Stomach smooth muscle (tissue), 2 donors: ENCODE data around the gene ADAMTSL2.

Experiments used
- H3K27ac ChIP-seq: one replicate; pipeline ENCODE4 v1.7.0; 2013; ENCODE audit warnings: mild to moderate bottlenecking, low read length, inconsistent platforms
- H3K27me3 ChIP-seq, 2 donors: one replicate each; pipeline ENCODE4 v1.7.0; 2013; ENCODE audit warnings: low read length in 2 of 2; ENCODE audit not compliant: insufficient read depth in 2 of 2, control insufficient read depth in 1 of 2
- H3K36me3 ChIP-seq, 2 donors: one replicate each; pipeline ENCODE4 v1.7.0; 2013; ENCODE audit warnings: low read length in 2 of 2; ENCODE audit not compliant: control insufficient read depth in 2 of 2, insufficient read depth in 2 of 2
- H3K4me1 ChIP-seq: one replicate; pipeline ENCODE4 v1.7.0; 2013; ENCODE audit warnings: low read length; ENCODE audit not compliant: control insufficient read depth, insufficient read depth
- H3K4me3 ChIP-seq, 2 donors: one replicate each; pipeline ENCODE4 v1.7.0; 2013; ENCODE audit warnings: low read length in 2 of 2
- H3K9ac ChIP-seq, 2 donors: one replicate each; pipeline ENCODE4 v1.7.0; 2013; ENCODE audit warnings: low read length in 2 of 2, mild to moderate bottlenecking in 1 of 2
- H3K9me3 ChIP-seq, 2 donors: one replicate each; pipeline ENCODE4 v1.7.0; 2013; ENCODE audit warnings: low read length in 2 of 2; ENCODE audit not compliant: control insufficient read depth in 2 of 2
- donor health status: healthy.
- donor health status: Pancreatic carcinoma.

Gene ADAMTSL2

DNA sequence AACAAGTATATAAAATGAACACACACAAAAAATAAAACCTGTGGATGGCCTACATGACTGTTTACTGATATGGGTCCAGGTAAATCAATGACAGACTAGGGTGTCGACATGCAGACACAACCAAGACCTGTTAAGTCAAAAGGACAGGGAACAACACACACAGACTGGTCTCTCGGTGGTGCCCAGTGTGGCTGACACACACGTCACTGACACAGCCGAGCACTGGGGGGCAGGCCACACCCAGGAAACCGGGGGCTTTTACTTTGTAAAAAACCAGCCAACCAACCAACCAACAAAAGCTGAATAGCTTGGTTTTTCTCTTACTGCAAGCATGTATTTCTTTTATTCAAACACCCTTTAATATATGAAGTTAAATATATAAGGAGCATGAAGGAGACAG lies 69.7 kb downstream of the ADAMTSL2 start:
- Histone ChIP-seq H3K4me3 (no peak overlapping the region), H3K36me3 (no peaks in the 10 kb centered on the region), H3K9me3 (no peaks in the 10 kb centered on the region), H3K27me3 (peaks cover 46 to 63% of the 10 kb centered on the region in 2 donors), H3K27ac (no peak overlapping the region), H3K9ac (no peak overlapping the region), H3K4me1 (no peaks in the 10 kb centered on the region)

DNA sequence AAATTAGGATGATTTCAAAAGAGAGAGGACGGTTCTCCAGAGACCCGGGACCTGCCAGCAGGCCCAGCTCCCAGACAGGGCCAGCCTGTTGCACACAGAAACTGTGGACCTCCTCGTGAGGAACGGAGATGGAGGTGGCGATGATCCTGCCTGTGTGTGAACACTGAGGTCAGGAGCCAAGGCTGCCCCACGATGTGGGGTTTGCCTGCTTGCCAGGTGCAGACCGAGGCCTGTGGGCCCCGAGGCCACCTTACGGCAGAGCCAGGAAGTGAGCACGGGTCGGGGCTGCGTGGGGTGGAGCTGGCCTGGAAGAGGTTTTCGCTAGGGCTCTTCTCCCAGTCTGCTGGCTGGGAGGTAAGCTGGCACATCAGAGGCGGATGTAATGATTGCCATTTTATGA lies 70.4 kb downstream of the ADAMTSL2 start:
- Histone ChIP-seq H3K27me3 (peaks cover 51 to 68% of the 10 kb centered on the region in 2 donors), H3K4me1 (no peaks in the 10 kb centered on the region), H3K9me3 (no peaks in the 10 kb centered on the region), H3K4me3 (no peak overlapping the region), H3K36me3 (no peaks in the 10 kb centered on the region), H3K9ac (no peak overlapping the region), H3K27ac (no peak overlapping the region)

DNA sequence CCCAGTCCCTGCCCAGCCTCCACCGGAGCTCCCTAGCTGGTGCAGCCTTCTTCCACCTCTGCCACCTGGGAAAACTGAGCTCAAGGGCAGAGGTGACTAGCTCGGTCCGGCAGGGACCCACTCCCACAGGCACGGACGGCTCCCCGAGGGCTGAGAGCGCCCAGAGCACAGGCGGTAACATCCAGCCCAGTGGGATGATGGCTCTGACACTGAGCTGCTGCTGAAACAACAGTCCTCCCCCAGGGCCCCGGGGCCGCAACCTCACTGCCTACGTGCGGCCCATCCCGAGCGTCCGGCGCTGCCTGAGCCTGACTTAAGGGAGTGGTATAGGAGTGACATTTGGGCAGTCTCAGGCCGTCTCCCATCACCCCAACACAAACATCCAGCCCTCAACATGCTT lies 70.9 kb downstream of the ADAMTSL2 start:
- Histone ChIP-seq H3K36me3 (no peaks in the 10 kb centered on the region), H3K27ac (no peak overlapping the region), H3K4me3 (no peak overlapping the region), H3K9ac (no peak overlapping the region), H3K9me3 (no peaks in the 10 kb centered on the region), H3K27me3 (peaks cover 56 to 70% of the 10 kb centered on the region in 2 donors), H3K4me1 (no peaks in the 10 kb centered on the region)

DNA sequence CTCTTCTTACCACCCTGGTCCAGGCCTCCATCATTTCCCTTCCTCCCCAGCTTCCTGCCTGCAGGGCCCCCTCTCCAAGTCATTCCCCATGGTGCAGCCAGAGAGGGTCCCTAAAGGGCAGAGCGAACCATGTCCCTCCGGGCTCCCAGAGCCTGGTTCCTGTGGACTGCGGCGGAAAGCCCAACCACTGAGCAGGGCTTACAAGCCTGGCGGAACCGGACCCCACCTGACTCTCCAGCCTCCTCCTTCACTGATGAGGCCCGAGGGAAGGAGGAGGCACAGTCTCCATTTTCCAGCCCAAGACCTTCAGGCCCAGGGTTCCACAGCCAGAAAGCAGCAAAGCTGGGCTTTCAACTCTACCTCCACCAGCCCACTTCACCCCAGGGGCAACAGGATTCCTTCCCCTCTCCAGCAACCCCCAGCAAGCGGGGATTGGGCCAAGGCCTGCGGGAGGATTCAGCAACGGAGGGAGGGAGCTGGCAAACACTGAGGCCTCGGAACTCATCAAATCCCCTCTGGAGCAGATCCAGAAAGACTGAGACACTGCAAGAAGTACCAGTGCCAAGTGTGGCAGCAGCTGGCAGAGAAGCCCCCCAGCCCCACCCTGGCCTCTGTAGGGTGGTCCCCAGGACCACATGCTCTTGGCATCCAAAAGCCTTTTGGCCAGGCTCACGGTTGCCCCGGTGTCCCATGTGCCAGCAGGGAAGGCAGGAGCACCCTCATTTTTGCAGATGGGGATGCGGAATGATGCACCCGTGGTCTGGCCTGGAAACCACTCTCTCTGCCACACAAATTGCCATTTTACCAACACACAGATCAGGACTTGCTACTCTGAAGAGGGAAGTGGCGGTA lies 71.6 kb downstream of the ADAMTSL2 start:
- Histone ChIP-seq H3K4me3 (no peak overlapping the region), H3K9me3 (no peaks in the 10 kb centered on the region), H3K4me1 (no peaks in the 10 kb centered on the region), H3K36me3 (no peaks in the 10 kb centered on the region), H3K27ac (no peak overlapping the region), H3K9ac (no peak overlapping the region), H3K27me3 (peaks cover 61 to 72% of the 10 kb centered on the region in 2 donors)

DNA sequence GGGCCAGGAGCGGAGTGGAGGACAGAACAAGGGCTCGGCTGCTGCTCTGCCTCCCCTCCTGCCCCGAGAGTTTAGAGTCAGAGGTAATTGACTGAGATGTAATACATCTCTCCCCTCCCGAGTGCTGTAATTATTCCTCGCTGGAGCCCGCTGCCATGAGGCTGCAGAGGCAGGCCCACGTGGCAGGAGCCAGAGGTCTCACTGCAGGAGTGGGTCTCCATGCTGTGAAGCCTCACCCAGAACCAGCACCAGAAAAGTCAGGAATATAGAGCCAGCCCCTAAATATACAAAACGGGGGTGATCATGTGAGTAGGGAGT lies 72.2 kb downstream of the ADAMTSL2 start:
- Histone ChIP-seq H3K36me3 (no peaks in the 10 kb centered on the region), H3K27me3 (peaks cover 66 to 71% of the 10 kb centered on the region in 2 donors), H3K27ac (no peak overlapping the region), H3K9ac (no peak overlapping the region), H3K9me3 (no peaks in the 10 kb centered on the region), H3K4me1 (no peaks in the 10 kb centered on the region), H3K4me3 (no peak overlapping the region)

DNA sequence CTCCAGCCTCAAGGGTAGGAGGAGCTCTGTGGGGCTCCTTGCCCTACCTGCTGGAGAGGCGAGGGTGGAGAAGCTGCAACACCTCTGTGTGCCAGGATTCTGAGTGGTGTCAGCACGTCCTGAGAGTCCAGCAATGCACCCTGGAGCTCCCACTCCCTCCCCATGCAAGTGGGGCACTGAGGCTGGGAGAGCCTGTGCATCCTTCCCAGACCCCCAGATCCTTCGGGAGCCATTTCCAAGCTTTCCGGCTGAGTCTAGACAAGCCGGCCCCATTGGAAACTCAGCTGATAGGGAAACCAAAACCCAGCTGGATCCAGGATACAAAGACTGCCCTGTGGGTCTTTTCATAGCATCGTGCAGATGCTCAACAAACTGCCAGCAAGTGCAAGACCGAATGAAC lies 72.9 kb downstream of the ADAMTSL2 start:
- H3K27ac ChIP-seq = no peak overlapping the region

DNA sequence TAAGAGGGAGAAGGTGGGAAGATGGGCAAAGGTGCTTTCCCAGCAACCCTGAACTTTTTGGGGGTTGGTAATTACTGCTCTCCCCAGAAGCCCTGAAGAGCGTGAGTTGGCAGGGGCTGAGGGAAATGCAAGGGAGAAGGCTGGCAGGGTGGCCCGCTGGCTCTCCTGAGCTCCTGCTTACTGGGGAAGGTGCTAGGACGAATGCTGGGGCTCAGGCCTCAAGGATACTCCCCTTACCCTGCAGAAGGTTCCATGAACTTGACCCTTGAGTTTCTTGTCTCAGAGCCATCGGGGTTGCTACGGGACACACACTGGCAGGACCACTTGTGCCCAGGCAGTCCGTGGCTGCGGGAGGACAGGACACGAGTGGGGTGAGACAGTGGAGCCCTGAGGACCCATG lies 73.5 kb downstream of the ADAMTSL2 start:
- no peak overlapping the region for H3K4me3 ChIP-seq
- no peaks in the 10 kb centered on the region for H3K36me3 ChIP-seq
- no peaks in the 10 kb centered on the region for H3K4me1 ChIP-seq
- no peak overlapping the region for H3K9ac ChIP-seq
- no peaks in the 10 kb centered on the region for H3K9me3 ChIP-seq
- H3K27ac ChIP-seq = no peak overlapping the region
- peaks cover 67 to 78% of the 10 kb centered on the region in 2 donors for H3K27me3 ChIP-seq

More for the DNA sequence above, 72.9 kb downstream of the ADAMTSL2 start:
- no peak overlapping the region for H3K9ac ChIP-seq
- peaks cover 66 to 73% of the 10 kb centered on the region in 2 donors for H3K27me3 ChIP-seq
- H3K36me3 ChIP-seq = no peaks in the 10 kb centered on the region
- no peak overlapping the region for H3K4me3 ChIP-seq
- no peaks in the 10 kb centered on the region for H3K9me3 ChIP-seq
- H3K4me1 ChIP-seq = no peaks in the 10 kb centered on the region

DNA sequence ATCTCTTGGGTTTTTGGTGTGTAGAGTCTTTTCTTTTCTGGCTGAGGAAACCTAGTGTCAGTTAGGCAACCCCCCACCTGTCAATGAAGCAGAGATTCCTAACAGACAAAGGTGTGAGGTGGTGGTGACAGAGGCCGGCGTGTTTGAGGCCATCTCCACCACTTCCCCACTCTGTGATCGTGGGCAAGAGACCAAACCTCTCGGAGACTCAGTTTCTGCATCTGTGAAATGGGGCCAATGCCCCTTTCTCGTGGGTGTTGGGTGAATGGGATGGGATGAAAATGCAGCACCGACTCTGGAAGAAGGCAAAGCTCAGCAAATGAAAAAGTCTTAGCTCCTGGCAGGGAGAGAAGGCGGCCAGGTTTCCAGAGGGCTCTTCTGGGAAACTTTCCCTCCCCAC lies 73.9 kb downstream of the ADAMTSL2 start:
- Histone ChIP-seq H3K9me3 (no peaks in the 10 kb centered on the region), H3K27ac (no peak overlapping the region), H3K9ac (no peak overlapping the region), H3K4me1 (no peaks in the 10 kb centered on the region), H3K4me3 (no peak overlapping the region), H3K27me3 (peaks cover 67 to 76% of the 10 kb centered on the region in 2 donors), H3K36me3 (no peaks in the 10 kb centered on the region)

DNA sequence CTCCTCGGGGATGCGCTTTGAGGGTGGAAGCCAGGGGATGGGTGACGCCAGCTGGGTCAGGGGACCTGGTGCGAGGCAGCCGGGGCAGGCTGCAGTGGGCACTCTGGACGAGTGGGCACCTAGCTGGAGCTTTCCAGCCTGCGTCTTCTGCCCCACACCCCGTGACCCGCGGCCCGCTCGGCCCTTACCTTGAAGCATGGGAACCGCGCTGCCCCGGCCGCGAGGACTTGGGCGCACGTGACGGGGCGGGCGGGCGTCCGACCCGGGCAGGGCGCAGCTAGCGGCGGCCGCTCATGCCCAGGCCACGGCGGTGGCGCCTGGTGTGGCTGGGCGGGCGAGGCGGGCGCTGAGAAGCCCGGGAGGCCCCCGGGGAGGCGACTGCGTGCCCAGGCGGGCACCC lies 74.4 kb downstream of the ADAMTSL2 start:
- Histone ChIP-seq H3K4me3 (no peak overlapping the region), H3K27me3 (peaks cover 66 to 77% of the 10 kb centered on the region in 2 donors), H3K4me1 (no peaks in the 10 kb centered on the region), H3K27ac (no peak overlapping the region), H3K9ac (no peak overlapping the region), H3K9me3 (no peaks in the 10 kb centered on the region), H3K36me3 (no peaks in the 10 kb centered on the region)

DNA sequence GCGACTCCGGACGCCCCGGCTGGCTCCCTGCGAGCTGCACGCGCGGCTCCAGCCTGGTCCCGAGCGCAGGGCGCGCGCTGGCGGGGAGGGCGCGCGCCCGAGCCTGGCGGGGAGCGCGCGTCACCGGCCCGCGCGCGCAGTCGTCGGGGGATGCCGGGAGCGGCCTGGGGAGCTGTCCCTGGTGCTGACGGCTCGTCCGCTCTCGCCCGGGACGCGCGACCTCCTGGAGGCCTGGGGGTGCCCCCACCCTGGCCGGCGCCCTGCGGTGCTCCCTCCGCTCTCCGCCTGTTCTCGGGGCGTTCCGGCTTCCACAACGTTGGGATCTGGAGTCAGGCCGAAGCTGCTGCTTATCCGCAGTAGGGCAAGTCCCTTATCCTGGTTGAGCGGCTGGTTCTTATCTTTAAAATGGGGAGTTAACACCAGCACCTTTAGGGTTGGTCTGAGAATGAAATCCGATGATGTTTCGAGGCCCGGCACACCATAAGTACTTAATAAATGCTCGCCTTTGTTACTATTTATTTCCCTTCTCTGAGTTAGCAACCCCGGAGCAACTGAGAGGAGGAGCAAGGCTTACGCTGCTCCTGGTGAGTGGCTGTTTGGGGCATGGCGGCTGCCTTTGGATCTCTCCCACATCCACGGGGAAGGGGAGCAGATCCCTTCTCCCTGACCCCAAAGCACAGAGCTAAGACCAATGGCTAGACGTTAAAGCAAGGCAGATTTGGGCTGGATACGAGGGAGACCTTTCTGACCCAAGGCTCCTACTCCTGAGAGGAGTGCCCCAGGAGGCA lies 75.0 kb downstream of the ADAMTSL2 start, which contains the start of gene FAM163B:
TSS of gene FAM163B (minus strand) at position 79 of the 788 bp plus-strand sequence. CDS start 29,166 bp downstream, outside the sequence.
- Histone ChIP-seq H3K27ac (no peak within 1 kb of the TSS), H3K4me3 (no peak within 1 kb of the TSS), H3K36me3 (no peaks in the 10 kb centered on the region), H3K9ac (no peak within 1 kb of the TSS), H3K27me3 (peaks cover 66 to 72% of the 10 kb centered on the region in 2 donors), H3K4me1 (no peaks in the 10 kb centered on the region), H3K9me3 (no peaks in the 10 kb centered on the region)
